PC-3 (cell line): Measurements from ENCODE around the gene TLE7.

Source experiments
- EZH2 ChIP-seq: fragments of 300-600 bp; sonication (generic); IDR thresholded peaks from one replicate; pipeline ENCODE4 v1.6.1; 2017; ENCODE audit warnings: antibody characterized with exemption, mild to moderate bottlenecking, low read length; ENCODE audit not compliant: unreplicated experiment
- TF ChIP-seq, protein P1 (sequence below): fragments of 300-600 bp; sonication (generic); conservative IDR thresholded peaks from 2 replicates; pipeline ENCODE4 v1.5.1; 2017; ENCODE audit warnings: antibody characterized with exemption, low read depth, mild to moderate bottlenecking, low read length

DNA sequence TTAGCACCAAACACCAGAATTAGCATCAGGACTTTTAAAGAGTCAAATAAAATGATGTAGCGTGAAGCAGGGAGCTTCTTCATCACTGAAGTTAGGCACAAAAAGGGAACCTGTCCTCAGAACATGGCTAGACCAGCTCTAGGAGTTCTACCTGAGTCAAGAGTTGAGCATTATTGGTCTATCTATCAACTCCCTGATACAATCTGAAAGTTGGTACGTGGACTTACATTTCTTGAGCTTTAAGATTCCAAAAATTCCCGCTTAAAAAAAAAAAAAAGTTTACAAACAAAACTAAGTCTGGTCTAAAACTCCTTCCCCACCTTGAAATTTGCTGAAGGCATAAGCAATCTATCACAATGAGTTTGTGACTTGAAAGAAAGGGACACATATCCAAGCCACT is 12.3 kb downstream of the TLE7 start:
- TF ChIP-seq, protein P1, sequence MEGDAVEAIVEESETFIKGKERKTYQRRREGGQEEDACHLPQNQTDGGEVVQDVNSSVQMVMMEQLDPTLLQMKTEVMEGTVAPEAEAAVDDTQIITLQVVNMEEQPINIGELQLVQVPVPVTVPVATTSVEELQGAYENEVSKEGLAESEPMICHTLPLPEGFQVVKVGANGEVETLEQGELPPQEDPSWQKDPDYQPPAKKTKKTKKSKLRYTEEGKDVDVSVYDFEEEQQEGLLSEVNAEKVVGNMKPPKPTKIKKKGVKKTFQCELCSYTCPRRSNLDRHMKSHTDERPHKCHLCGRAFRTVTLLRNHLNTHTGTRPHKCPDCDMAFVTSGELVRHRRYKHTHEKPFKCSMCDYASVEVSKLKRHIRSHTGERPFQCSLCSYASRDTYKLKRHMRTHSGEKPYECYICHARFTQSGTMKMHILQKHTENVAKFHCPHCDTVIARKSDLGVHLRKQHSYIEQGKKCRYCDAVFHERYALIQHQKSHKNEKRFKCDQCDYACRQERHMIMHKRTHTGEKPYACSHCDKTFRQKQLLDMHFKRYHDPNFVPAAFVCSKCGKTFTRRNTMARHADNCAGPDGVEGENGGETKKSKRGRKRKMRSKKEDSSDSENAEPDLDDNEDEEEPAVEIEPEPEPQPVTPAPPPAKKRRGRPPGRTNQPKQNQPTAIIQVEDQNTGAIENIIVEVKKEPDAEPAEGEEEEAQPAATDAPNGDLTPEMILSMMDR = no peak
- no peak for TF ChIP-seq EZH2
